ENCODE data around the gene SUV39H2.
"Not testable (repeated sequence)": the region's sequence is repeated elsewhere in the genome, so short reads cannot be mapped to it uniquely, and the experiment has no call there.

Gene SUV39H2

GRCh38 chr10:14878266-14879123 lies at the start of gene SUV39H2:
TSS of gene SUV39H2 (plus strand) at chr10:14878866. CDS start at chr10:14878889, 23 bp downstream.
- peak; percentile 71 to 91 (median 86) for DNase-seq (ENCODE audit: low read depth in 3 of 3, low spot score in 1 of 3)

GRCh38 chr10:14833106-14833505 lies 45.6 kb upstream of the SUV39H2 start:
- DNase-seq (ENCODE audit: low read depth in 3 of 3, low spot score in 1 of 3), result no peak

GRCh38 chr10:14836208-14836607 lies 42.5 kb upstream of the SUV39H2 start:
- no peak for DNase-seq (ENCODE audit: low read depth in 3 of 3, low spot score in 1 of 3)

GRCh38 chr10:14837003-14837756 lies 41.5 kb upstream of the SUV39H2 start:
- no peak for DNase-seq (ENCODE audit: low read depth in 3 of 3, low spot score in 1 of 3)

GRCh38 chr10:14837757-14838581 lies 40.7 kb upstream of the SUV39H2 start, which contains the start of the genes CDNF, HSPA14 and MSANTD7:
TSS of gene CDNF (minus strand) at chr10:14838037. CDS start at chr10:14837946, 91 bp downstream.
TSS of gene HSPA14 (plus strand) at chr10:14838306. CDS start at chr10:14838403, 97 bp downstream.
TSS of gene MSANTD7 (plus strand) at chr10:14838306. CDS start at chr10:14842285, 3,979 bp downstream.
- DNase-seq (ENCODE audit: low read depth in 3 of 3, low spot score in 1 of 3), result peak; percentile 97 to 98 (median 98)

GRCh38 chr10:14838582-14839304 lies 39.9 kb upstream of the SUV39H2 start:
- DNase-seq (ENCODE audit: low read depth in 3 of 3, low spot score in 1 of 3), result peak in 1 of 3 donors; percentile 7

- no peak for DNase-seq (ENCODE audit: low read depth in 3 of 3, low spot score in 1 of 3)
Observed at GRCh38 chr10:14839305-14839695, 39.4 kb upstream of the SUV39H2 start.

- DNase-seq (ENCODE audit: low read depth in 3 of 3, low spot score in 1 of 3), result no peak
Observed at GRCh38 chr10:14840178-14840577, 38.5 kb upstream of the SUV39H2 start.

GRCh38 chr10:14843327-14843988 lies 35.2 kb upstream of the SUV39H2 start:
- no peak for DNase-seq (ENCODE audit: low read depth in 3 of 3, low spot score in 1 of 3)

GRCh38 chr10:14844948-14845347 lies 33.7 kb upstream of the SUV39H2 start:
- no peak for DNase-seq (ENCODE audit: low read depth in 3 of 3, low spot score in 1 of 3)

- DNase-seq (ENCODE audit: low read depth in 3 of 3, low spot score in 1 of 3), result no peak
Observed at GRCh38 chr10:14852236-14852635, 26.4 kb upstream of the SUV39H2 start.

- no peak for DNase-seq (ENCODE audit: low read depth in 3 of 3, low spot score in 1 of 3)
Observed at GRCh38 chr10:14855453-14855852, 23.2 kb upstream of the SUV39H2 start.

GRCh38 chr10:14858338-14858960 lies 20.2 kb upstream of the SUV39H2 start:
- DNase-seq (ENCODE audit: low read depth in 3 of 3, low spot score in 1 of 3), result no peak

GRCh38 chr10:14859043-14859442 lies 19.6 kb upstream of the SUV39H2 start:
- no peak for DNase-seq (ENCODE audit: low read depth in 3 of 3, low spot score in 1 of 3)

- no peak for DNase-seq (ENCODE audit: low read depth in 3 of 3, low spot score in 1 of 3)
Observed at GRCh38 chr10:14859775-14860174, 18.9 kb upstream of the SUV39H2 start.

- DNase-seq (ENCODE audit: low read depth in 3 of 3, low spot score in 1 of 3), result no peak
Observed at GRCh38 chr10:14860791-14861190, 17.9 kb upstream of the SUV39H2 start.

GRCh38 chr10:14864466-14864865 lies 14.2 kb upstream of the SUV39H2 start:
- DNase-seq (ENCODE audit: low read depth in 3 of 3, low spot score in 1 of 3), result not testable (repeated sequence)

- not testable (repeated sequence) for DNase-seq (ENCODE audit: low read depth in 3 of 3, low spot score in 1 of 3)
Observed at GRCh38 chr10:14864871-14865270, 13.8 kb upstream of the SUV39H2 start.

- no peak for DNase-seq (ENCODE audit: low read depth in 3 of 3, low spot score in 1 of 3)
Observed at GRCh38 chr10:14873090-14873760, 5.4 kb upstream of the SUV39H2 start.
